Testis (tissue), 3 donors: ENCODE data around the gene DELE1. TPM values are rescaled to one million over a fixed set of nuclear protein-coding genes. Genes with fewer than 3 reads are reported as not detected.

ENCODE experiments used
- DNase-seq: peaks from one replicate; pipeline ENCODE4 v3.0.0-alpha.2; 2019
- H3K27ac ChIP-seq, 2 donors: fragments of 200-600 bp; sonication (generic); one replicate each; pipeline ENCODE4 v1.5.1; 2019
- H3K27me3 ChIP-seq: fragments of 200-600 bp; sonication (generic); one replicate; pipeline ENCODE4 v1.5.1; 2019
- H3K36me3 ChIP-seq: fragments of 200-600 bp; sonication (generic); one replicate; pipeline ENCODE4 v1.5.1; 2017; ENCODE audit warnings: low read depth; ENCODE audit errors: missing control alignments
- H3K4me1 ChIP-seq: fragments of 200-600 bp; sonication (generic); one replicate; pipeline ENCODE4 v1.5.1; 2019
- H3K4me3 ChIP-seq, 2 donors: fragments of 200-600 bp; sonication (generic); one replicate each; pipeline ENCODE4 v1.5.1; 2017 to 2019
- H3K9me3 ChIP-seq: fragments of 200-600 bp; sonication (generic); one replicate; pipeline ENCODE4 v1.5.1; 2017
- POLR2A ChIP-seq: fragments of 450-650 bp; IDR thresholded peaks from one replicate; pipeline ENCODE4 v1.6.1; 2017; ENCODE audit warnings: antibody characterized with exemption, mild to moderate bottlenecking, moderate library complexity
- WGBS, 2 donors: methylation state at CpG; one replicate each; pipeline ENCODE4 v1.1.5; 2018; 5-methylcytosine and 5-hydroxymethylcytosine counted together
- intact Hi-C: fragments of 100-400 bp; cut with DNase I; formaldehyde crosslinking; loops from one replicate; pipeline ENCODE4 v1.15.1; 2023; ENCODE audit warnings: low total_unique reads
- polyA plus RNA-seq: library from polyadenylated mRNA; stranded (reverse); fragments of 350-450 nt; fragmentation: Illumina TruSeq; extraction: RNeasy Lipid Tissue Mini Kit (QIAGEN cat#74804); gene quantifications from one replicate; pipeline ENCODE4 v1.2.3, GENCODE V29; 2014; ENCODE audit warnings: low read depth, low replicate concordance; ENCODE audit not compliant: insufficient read depth
- total RNA-seq, 2 donors: library from RNA; depleted of rRNA; stranded (reverse); fragments of >200 nt; gene quantifications; one replicate each; pipeline ENCODE4 v1.2.3, GENCODE V29; 2016
- TF ChIP-seq, protein P1 (sequence below), 3 experiments: fragments of 450-650 bp in 2 of 3; fragments of 200-600 bp in 1 of 3; sonication (generic) in 1 of 3; IDR thresholded peaks; one replicate each; pipeline ENCODE4 v1.5.1; 2016 to 2019; ENCODE audit warnings: antibody characterized with exemption in 3 of 3, mild to moderate bottlenecking in 2 of 3, moderate library complexity in 1 of 3

The DELE1 gene
- total and polyA plus RNA-seq, 3 donors from 2014 or later, result 51.2 to 75.8 (median 69.9) TPM

DNA sequence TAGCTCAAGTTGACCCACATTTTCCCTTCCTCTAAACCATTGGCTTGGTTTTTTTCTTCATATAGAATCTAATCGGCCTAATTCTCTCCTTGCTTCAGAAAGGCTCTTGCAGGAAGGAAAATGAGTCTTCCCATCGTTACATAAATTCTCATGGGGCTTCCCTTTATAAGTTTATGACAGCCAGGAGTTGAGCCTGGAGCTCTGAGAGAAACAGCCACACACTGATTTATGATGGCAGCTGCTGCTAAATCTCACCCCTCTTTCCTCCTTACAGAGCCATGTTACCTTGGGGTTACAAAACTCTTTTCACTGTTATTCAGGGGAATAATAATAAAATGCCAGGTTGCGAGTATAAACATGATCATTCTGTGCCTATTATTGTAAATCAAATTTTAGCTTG is 40.0 kb downstream of the DELE1 start:
- Histone ChIP-seq H3K27ac (no peak overlapping the region), H3K4me1 (peaks cover 6% of the 10 kb centered on the region), H3K4me3 (no peak overlapping the region), H3K9me3 (no peaks in the 10 kb centered on the region), H3K36me3 (no peaks in the 10 kb centered on the region), H3K27me3 (no peaks in the 10 kb centered on the region)
- DNase-seq, result no peak
- 56 to 65% methylated on average over 3 of the region's 3 CpGs for WGBS, 2 donors
- TF ChIP-seq POLR2A, result no peak
- TF ChIP-seq, protein P1, sequence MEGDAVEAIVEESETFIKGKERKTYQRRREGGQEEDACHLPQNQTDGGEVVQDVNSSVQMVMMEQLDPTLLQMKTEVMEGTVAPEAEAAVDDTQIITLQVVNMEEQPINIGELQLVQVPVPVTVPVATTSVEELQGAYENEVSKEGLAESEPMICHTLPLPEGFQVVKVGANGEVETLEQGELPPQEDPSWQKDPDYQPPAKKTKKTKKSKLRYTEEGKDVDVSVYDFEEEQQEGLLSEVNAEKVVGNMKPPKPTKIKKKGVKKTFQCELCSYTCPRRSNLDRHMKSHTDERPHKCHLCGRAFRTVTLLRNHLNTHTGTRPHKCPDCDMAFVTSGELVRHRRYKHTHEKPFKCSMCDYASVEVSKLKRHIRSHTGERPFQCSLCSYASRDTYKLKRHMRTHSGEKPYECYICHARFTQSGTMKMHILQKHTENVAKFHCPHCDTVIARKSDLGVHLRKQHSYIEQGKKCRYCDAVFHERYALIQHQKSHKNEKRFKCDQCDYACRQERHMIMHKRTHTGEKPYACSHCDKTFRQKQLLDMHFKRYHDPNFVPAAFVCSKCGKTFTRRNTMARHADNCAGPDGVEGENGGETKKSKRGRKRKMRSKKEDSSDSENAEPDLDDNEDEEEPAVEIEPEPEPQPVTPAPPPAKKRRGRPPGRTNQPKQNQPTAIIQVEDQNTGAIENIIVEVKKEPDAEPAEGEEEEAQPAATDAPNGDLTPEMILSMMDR (IDR thresholded peaks at IDR 0.05), result no peak
- intact Hi-C loops, result loop anchor here (5.0 kb wide), 1 partner anchor 266 kb away; no protein-coding TSS in a partner anchor

DNA sequence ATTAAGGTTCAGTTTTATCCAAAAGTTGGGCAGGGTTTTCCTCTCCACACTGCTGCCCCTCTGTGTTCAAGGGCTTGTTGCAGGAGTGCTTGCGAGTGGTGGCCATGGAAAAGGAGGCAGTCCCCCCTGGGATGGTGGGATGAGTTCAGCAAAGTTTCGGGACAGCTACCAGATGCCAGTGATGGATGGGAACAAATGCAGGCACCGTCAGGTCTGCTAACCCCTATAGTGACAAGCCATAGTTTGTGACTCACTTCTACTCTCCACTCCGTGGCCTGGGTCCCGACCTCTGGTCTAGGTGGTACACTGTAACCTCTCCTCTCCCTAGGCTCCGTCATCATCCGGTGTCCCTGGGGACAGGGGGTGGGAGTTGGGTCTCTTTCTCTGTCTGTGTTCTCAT is 41.4 kb downstream of the DELE1 start:
- no peaks in the 10 kb centered on the region for H3K9me3 ChIP-seq
- peaks cover 12% of the 10 kb centered on the region for H3K4me1 ChIP-seq
- TF ChIP-seq POLR2A, result no peak
- TF ChIP-seq, protein P1 (IDR thresholded peaks at IDR 0.05), result no peak
- no peaks in the 10 kb centered on the region for H3K27me3 ChIP-seq
- intact Hi-C loops, result no loop called here
- no peak for DNase-seq
- no peak overlapping the region for H3K4me3 ChIP-seq
- H3K27ac ChIP-seq, result no peak overlapping the region
- WGBS, 2 donors, result 72 to 79% methylated on average over 6 to 7 of the region's 7 CpGs
- H3K36me3 ChIP-seq, result no peaks in the 10 kb centered on the region

DNA sequence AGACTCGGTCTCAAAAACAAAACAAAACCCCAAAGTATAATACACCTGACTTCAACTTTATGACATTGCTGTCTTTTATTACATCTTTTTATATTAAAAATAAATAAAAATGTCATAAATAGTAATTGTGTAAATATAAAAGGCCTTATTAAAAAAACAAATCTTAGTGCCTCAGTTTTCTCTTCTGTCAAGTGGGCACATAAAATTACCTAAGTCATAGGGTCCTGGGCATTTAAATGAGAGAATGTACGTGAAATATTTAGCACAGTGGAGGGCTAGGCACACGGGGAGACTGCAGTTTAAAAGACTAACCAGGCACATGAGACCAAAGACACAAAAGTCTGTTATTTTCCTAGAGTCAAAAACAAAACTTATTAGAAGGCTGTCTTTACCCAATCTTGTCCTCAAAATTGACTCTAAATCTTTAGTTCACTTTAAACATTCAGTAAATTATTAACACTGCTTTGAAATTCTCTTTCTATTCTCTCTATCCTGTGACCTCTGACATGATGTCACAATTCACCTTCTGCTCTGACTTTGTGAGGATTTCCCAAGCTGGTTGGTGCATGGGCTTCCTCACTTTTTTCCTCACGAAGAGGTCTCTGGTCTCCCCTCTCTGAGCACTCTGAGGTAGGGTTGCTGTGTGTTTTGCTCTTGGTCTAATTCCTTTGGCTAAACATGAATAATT is 42.7 kb downstream of the DELE1 start:
- Histone ChIP-seq H3K36me3 (no peaks in the 10 kb centered on the region), H3K27ac (no peak overlapping the region), H3K4me3 (no peak overlapping the region), H3K9me3 (no peaks in the 10 kb centered on the region), H3K27me3 (no peaks in the 10 kb centered on the region), H3K4me1 (peaks cover 19% of the 10 kb centered on the region)
- TF ChIP-seq POLR2A, result no peak
- TF ChIP-seq, protein P1 (IDR thresholded peaks at IDR 0.05), result no peak
- no peak for DNase-seq
- intact Hi-C loops, result no loop called here
- 84 to 92% methylated on average over 4 of the region's 4 CpGs for WGBS, 2 donors

DNA sequence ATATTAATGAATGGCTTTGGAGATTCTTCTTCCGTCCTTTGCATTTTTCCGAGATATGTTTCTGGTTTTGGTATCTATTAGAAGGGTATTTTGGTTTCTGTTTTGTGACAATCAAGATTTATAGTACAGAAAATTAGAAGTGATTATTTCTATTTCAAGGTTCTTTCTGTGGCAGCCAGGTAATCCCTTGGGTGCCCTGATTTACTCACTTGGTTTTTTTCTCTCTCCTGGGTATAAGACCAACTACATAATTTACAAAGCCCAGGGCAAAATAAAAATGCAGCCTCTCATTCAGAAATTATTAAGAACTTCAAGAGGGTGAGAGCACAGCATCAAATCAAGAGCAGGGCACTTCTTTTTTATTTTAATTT is 43.3 kb downstream of the DELE1 start:
- Histone ChIP-seq H3K4me1 (peaks cover 19% of the 10 kb centered on the region), H3K9me3 (no peaks in the 10 kb centered on the region), H3K36me3 (no peaks in the 10 kb centered on the region), H3K4me3 (no peak overlapping the region), H3K27ac (no peak overlapping the region), H3K27me3 (no peaks in the 10 kb centered on the region)
- intact Hi-C loops, result no loop called here
- 90 to 97% methylated on average over 2 of the region's 2 CpGs for WGBS, 2 donors
- TF ChIP-seq, protein P1 (IDR thresholded peaks at IDR 0.05), result no peak
- no peak for TF ChIP-seq POLR2A
- no peak for DNase-seq
